Measurements from ENCODE around the gene CTNND2.

The CTNND2 gene

DNA sequence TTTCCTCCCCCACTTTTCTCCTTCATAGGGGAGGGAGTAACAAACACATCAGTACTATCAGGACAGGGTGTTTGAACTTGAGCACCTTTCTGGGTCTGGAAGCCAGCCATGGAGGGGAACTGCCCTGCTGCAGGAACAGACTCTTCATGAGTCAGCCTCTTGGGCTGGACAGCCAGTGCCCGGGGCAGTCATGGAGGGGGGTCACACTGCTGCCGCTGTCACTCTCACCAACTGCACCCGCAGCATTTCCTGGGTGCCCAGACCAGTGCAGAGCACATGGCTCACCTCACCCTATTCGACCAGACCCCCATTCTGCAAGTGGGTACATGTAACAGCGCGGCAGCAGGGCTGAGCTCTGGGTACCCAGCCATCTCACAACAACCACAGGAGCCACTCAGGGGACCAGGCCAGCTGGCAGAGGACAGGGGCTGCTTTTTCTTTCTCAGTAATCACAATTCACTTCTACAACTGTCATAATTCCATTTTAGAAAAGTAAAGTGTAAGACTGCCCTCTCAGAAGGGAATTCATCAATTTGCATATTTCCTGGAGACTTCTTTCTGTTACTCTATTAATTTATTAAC, 118.4 kb downstream of the CTNND2 start:
- Histone ChIP-seq H3K36me3 (ENCODE audit: insufficient read depth, low read length) (no peaks in the 10 kb centered on the region), H3K27me3 (ENCODE audit: insufficient read depth, low read length, poor library complexity) (no peaks in the 10 kb centered on the region), H3K9me3 (ENCODE audit: insufficient read depth, low read length, severe bottlenecking) (peaks cover 2% of the 10 kb centered on the region), H3K4me1 (ENCODE audit: insufficient read depth, low read length) (no peaks in the 10 kb centered on the region), H3K4me3 (ENCODE audit: low read depth in 1 of 2, low read length in 2 of 2) (no peak overlapping the region), H3K9ac (ENCODE audit: low read depth, low read length) (no peak overlapping the region), H3K4me2 (ENCODE audit: insufficient read depth, low read length) (no peak overlapping the region), H2AFZ (ENCODE audit: low read depth, low read length) (no peak overlapping the region), H3K79me2 (ENCODE audit: insufficient read depth, low read length) (no peaks in the 10 kb centered on the region), H3K27ac (ENCODE audit: low read length) (no peak overlapping the region), H4K20me1 (ENCODE audit: insufficient read depth, low read length) (no peaks in the 10 kb centered on the region)
- no peak for DNase-seq
- ATAC-seq (ENCODE audit: insufficient read depth, low read depth), result no peak
- TF ChIP-seq, protein P1, sequence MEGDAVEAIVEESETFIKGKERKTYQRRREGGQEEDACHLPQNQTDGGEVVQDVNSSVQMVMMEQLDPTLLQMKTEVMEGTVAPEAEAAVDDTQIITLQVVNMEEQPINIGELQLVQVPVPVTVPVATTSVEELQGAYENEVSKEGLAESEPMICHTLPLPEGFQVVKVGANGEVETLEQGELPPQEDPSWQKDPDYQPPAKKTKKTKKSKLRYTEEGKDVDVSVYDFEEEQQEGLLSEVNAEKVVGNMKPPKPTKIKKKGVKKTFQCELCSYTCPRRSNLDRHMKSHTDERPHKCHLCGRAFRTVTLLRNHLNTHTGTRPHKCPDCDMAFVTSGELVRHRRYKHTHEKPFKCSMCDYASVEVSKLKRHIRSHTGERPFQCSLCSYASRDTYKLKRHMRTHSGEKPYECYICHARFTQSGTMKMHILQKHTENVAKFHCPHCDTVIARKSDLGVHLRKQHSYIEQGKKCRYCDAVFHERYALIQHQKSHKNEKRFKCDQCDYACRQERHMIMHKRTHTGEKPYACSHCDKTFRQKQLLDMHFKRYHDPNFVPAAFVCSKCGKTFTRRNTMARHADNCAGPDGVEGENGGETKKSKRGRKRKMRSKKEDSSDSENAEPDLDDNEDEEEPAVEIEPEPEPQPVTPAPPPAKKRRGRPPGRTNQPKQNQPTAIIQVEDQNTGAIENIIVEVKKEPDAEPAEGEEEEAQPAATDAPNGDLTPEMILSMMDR (IDR thresholded peaks at IDR 0.05; ENCODE audit: borderline replicate concordance, extremely low read depth, low read length, poor library complexity, severe bottlenecking), result no peak
- TF ChIP-seq EZH2 (IDR thresholded peaks at IDR 0.05; ENCODE audit: borderline replicate concordance, low read depth, low read length, severe bottlenecking), result no peak

DNA sequence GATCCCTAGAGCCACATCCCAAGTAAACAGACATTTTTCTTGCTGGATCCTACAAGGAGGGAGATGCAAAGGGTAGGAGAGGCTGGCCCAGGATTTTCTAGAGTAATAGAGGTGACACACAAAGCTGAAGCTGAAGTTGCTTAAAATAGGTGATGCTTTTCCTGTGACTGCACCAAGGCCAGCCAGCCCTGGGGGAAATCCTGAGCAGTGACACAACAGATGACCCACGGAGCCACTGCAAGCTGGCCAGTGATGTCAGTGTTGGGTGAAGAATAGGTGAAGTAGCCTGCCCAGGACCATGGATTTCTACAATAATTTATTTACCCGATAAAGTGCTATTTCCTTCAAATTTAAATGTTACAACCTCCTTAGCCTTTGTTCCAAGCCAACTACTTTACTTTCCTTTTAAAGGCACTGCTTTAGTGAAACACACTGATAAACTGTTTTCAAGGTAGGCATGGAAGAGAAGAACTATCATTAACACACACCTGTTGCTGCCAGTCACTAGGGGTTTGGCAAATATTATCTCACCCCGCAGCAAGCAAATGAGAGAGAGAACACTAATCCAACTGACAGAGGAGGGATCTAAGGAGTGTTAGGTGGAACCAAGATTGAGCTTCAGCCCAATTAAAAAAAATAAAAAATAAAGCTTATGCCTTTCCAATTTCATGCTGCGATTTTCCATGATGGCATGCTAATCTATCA, 123.5 kb downstream of the CTNND2 start:
- H3K27me3 ChIP-seq (ENCODE audit: insufficient read depth, low read length, poor library complexity), result no peaks in the 10 kb centered on the region
- no peak overlapping the region for H3K4me2 ChIP-seq (ENCODE audit: insufficient read depth, low read length)
- H3K4me1 ChIP-seq (ENCODE audit: insufficient read depth, low read length), result no peaks in the 10 kb centered on the region
- no peaks in the 10 kb centered on the region for H4K20me1 ChIP-seq (ENCODE audit: insufficient read depth, low read length)
- peaks cover 2% of the 10 kb centered on the region for H3K9me3 ChIP-seq (ENCODE audit: insufficient read depth, low read length, severe bottlenecking)
- no peak overlapping the region for H3K27ac ChIP-seq (ENCODE audit: low read length)
- no peaks in the 10 kb centered on the region for H3K79me2 ChIP-seq (ENCODE audit: insufficient read depth, low read length)
- TF ChIP-seq, protein P1 (IDR thresholded peaks at IDR 0.05; ENCODE audit: borderline replicate concordance, extremely low read depth, low read length, poor library complexity, severe bottlenecking), result no peak
- TF ChIP-seq EZH2 (IDR thresholded peaks at IDR 0.05; ENCODE audit: borderline replicate concordance, low read depth, low read length, severe bottlenecking), result no peak
- no peak overlapping the region for H3K9ac ChIP-seq (ENCODE audit: low read depth, low read length)
- no peak overlapping the region for H3K4me3 ChIP-seq (ENCODE audit: low read depth in 1 of 2, low read length in 2 of 2)
- DNase-seq (no peak), ATAC-seq (ENCODE audit: insufficient read depth, low read depth) (no peak)
- H3K36me3 ChIP-seq (ENCODE audit: insufficient read depth, low read length), result no peaks in the 10 kb centered on the region
- no peak overlapping the region for H2AFZ ChIP-seq (ENCODE audit: low read depth, low read length)

DNA sequence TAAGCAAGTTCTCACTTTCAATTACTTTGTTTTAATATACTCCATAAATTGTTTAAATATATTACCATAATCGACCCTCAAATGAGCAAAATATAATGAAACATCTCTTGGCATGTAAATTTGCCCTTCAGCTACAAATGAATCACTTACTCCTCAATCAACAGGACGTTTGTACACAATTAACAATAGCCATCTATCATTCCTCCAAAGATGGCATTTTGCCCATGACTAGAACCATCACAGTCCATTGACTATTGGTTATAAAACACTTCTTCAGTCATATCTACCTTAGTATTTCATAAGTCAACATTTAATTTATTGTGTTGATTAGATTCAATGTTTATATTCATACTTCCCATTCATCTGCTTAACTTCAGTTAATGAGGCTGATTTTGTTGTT, 127.2 kb downstream of the CTNND2 start:
- Histone ChIP-seq H3K4me3 (ENCODE audit: low read depth in 1 of 2, low read length in 2 of 2) (no peak overlapping the region), H3K79me2 (ENCODE audit: insufficient read depth, low read length) (no peaks in the 10 kb centered on the region), H3K4me2 (ENCODE audit: insufficient read depth, low read length) (no peak overlapping the region), H3K27ac (ENCODE audit: low read length) (no peak overlapping the region), H3K9me3 (ENCODE audit: insufficient read depth, low read length, severe bottlenecking) (no peaks in the 10 kb centered on the region), H3K27me3 (ENCODE audit: insufficient read depth, low read length, poor library complexity) (no peaks in the 10 kb centered on the region), H3K36me3 (ENCODE audit: insufficient read depth, low read length) (no peaks in the 10 kb centered on the region), H4K20me1 (ENCODE audit: insufficient read depth, low read length) (no peaks in the 10 kb centered on the region), H2AFZ (ENCODE audit: low read depth, low read length) (no peak overlapping the region), H3K4me1 (ENCODE audit: insufficient read depth, low read length) (no peaks in the 10 kb centered on the region), H3K9ac (ENCODE audit: low read depth, low read length) (no peak overlapping the region)
- TF ChIP-seq, protein P1 (IDR thresholded peaks at IDR 0.05; ENCODE audit: borderline replicate concordance, extremely low read depth, low read length, poor library complexity, severe bottlenecking), result no peak
- TF ChIP-seq EZH2 (IDR thresholded peaks at IDR 0.05; ENCODE audit: borderline replicate concordance, low read depth, low read length, severe bottlenecking), result no peak
- ATAC-seq (ENCODE audit: insufficient read depth, low read depth) (no peak), DNase-seq (no peak)

Data from DND-41 (cell line).